Lung (tissue), 12 donors: ENCODE data around the gene CLDN17. TPM values are rescaled to one million over a fixed set of nuclear protein-coding genes. Genes with fewer than 3 reads are reported as not detected.

Source experiments
- ATAC-seq: fragments of 200-7000 bp; cut with Tn5 transposase; one replicate; pipeline ENCODE4 v1.9.1; 2020; ENCODE audit warnings: moderate number of reproducible peaks; ENCODE audit not compliant: insufficient read depth, low FRiP score
- DNase-seq, 3 donors: peaks; one replicate each; pipeline ENCODE4 v3.0.0-alpha.2; 2013 to 2017
- H3K27ac ChIP-seq, 2 donors: one replicate each; pipeline ENCODE4 v1.5.1; 2013; ENCODE audit warnings: mild to moderate bottlenecking in 2 of 2, moderate library complexity in 2 of 2, control low read depth in 1 of 2, inconsistent platforms in 1 of 2, low read depth in 1 of 2, low read length in 1 of 2
- H3K27me3 ChIP-seq, 3 donors: one replicate each; pipeline ENCODE4 v1.5.1; 2013; ENCODE audit warnings: low read length in 2 of 3; ENCODE audit not compliant: control insufficient read depth in 3 of 3, insufficient read depth in 3 of 3
- H3K36me3 ChIP-seq, 4 donors: one replicate each; pipeline ENCODE4 v1.5.1; 2013; ENCODE audit warnings: low read length in 4 of 4, mild to moderate bottlenecking in 1 of 4, moderate library complexity in 1 of 4; ENCODE audit not compliant: control insufficient read depth in 4 of 4, insufficient read depth in 4 of 4
- H3K4me1 ChIP-seq, 5 donors: one replicate each; pipeline ENCODE4 v1.5.1; 2013; ENCODE audit warnings: low read length in 5 of 5, mild to moderate bottlenecking in 2 of 5, moderate library complexity in 1 of 5; ENCODE audit not compliant: control insufficient read depth in 5 of 5, insufficient read depth in 5 of 5
- H3K4me3 ChIP-seq: one replicate; pipeline ENCODE4 v1.5.1; 2013; ENCODE audit warnings: mild to moderate bottlenecking, control low read depth, moderate library complexity
- H3K9ac ChIP-seq, 2 donors: one replicate each; pipeline ENCODE4 v1.5.1; 2013; ENCODE audit warnings: low read length in 2 of 2, control low read depth in 1 of 2; ENCODE audit not compliant: insufficient read depth in 1 of 2
- H3K9me3 ChIP-seq, 4 donors: one replicate each; pipeline ENCODE4 v1.5.1; 2013; ENCODE audit warnings: low read length in 3 of 4, mild to moderate bottlenecking in 1 of 4, moderate library complexity in 1 of 4; ENCODE audit not compliant: control insufficient read depth in 4 of 4, insufficient read depth in 3 of 4
- WGBS, 2 donors: extraction: QIAGEN DNeasy Blood & Tissue Kit; methylation state at CpG; one replicate each; pipeline ENCODE4 v1.1.7; 2013; 5-methylcytosine and 5-hydroxymethylcytosine counted together
- polyA plus RNA-seq, 2 donors: library from polyadenylated mRNA; stranded (reverse); fragments of 200-250 nt; gene quantifications; one replicate each; pipeline ENCODE4 v1.2.1, GENCODE V29; 2013
- total RNA-seq, 2 donors: library from RNA; depleted of rRNA in 1 of 2; stranded (reverse); fragments of >200 nt in 1 of 2; gene quantifications; one replicate each; pipeline ENCODE4 v1.2.1, GENCODE V29; 2014 to 2021
- TF ChIP-seq, protein P1 (sequence below): IDR thresholded peaks from 2 replicates; pipeline ENCODE4 v1.5.1; 2012; ENCODE audit warnings: mild to moderate bottlenecking; ENCODE audit errors: control extremely low read depth, extremely low read depth
- donor health status: control.
- donor health status: control.
- donor health status: Bipolar disorder and iron deficiency.
- donor health status: healthy.
- donor health status: DM: yes; HTN: yes; CAD: no.

CLDN17 gene
- total and polyA plus RNA-seq, 4 donors = not detected

DNA sequence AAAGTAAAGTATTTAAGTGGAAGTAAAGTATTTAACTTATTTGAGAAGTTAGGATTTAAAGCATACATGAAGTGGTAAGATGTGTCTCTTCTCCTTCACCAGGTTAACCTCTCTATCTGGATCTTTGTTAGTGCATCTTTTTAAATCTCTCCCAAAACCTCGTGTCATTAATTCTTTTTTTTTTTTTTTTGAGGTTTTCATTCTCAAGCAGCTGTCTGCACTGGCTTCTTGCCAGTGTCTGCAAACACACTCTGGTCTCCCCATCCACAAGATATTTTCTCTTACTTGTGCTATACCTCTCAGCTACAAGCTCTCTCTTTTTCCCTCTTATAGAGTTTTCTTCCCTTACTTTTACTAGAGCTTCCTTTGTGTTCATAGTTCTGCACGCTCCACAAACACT lies 49.0 kb downstream of the CLDN17 start:
- H3K27ac ChIP-seq = no peak overlapping the region
- TF ChIP-seq, protein P1, sequence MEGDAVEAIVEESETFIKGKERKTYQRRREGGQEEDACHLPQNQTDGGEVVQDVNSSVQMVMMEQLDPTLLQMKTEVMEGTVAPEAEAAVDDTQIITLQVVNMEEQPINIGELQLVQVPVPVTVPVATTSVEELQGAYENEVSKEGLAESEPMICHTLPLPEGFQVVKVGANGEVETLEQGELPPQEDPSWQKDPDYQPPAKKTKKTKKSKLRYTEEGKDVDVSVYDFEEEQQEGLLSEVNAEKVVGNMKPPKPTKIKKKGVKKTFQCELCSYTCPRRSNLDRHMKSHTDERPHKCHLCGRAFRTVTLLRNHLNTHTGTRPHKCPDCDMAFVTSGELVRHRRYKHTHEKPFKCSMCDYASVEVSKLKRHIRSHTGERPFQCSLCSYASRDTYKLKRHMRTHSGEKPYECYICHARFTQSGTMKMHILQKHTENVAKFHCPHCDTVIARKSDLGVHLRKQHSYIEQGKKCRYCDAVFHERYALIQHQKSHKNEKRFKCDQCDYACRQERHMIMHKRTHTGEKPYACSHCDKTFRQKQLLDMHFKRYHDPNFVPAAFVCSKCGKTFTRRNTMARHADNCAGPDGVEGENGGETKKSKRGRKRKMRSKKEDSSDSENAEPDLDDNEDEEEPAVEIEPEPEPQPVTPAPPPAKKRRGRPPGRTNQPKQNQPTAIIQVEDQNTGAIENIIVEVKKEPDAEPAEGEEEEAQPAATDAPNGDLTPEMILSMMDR = no peak
- peak in 1 of 3 donors; percentile 29 for DNase-seq
- 41 to 57% methylated on average over 2 of the region's 2 CpGs for WGBS, 2 donors
- ATAC-seq = no peak
- no peaks in the 10 kb centered on the region for H3K36me3 ChIP-seq
- no peak overlapping the region for H3K9ac ChIP-seq
- no peak overlapping the region for H3K4me3 ChIP-seq
- no peaks in the 10 kb centered on the region for H3K27me3 ChIP-seq
- H3K9me3 ChIP-seq = no peaks in the 10 kb centered on the region
- H3K4me1 ChIP-seq = no peaks in the 10 kb centered on the region

DNA sequence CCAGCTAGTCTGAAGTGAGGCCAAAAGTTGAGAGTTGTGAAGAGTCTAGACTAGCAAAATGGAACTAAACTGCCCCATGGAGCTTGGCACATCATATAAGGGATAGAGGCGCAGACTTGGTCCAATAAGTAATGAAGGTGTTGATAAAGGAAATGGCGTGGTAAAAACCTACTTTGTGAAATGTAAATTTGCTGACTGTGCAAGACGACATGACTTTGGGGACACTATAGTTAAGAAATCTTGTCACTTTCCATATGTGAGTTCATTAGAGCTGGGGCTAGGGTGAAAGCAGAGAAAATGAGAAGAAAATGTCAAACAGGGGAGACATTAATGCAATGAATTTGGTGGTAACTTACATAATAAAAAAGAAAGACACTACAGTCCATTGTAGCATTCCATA lies 50.1 kb downstream of the CLDN17 start:
- Histone ChIP-seq H3K27me3 (no peaks in the 10 kb centered on the region), H3K4me3 (no peak overlapping the region), H3K36me3 (no peaks in the 10 kb centered on the region), H3K27ac (no peak overlapping the region), H3K9me3 (no peaks in the 10 kb centered on the region), H3K4me1 (no peaks in the 10 kb centered on the region), H3K9ac (no peak overlapping the region)
- 92 to 94% methylated on average over 3 of the region's 3 CpGs for WGBS, 2 donors
- TF ChIP-seq, protein P1 = no peak
- no peak for ATAC-seq
- DNase-seq = no peak

Other genes starting within 250 kb of the CLDN17 start
- under 1 TPM in 1 of 2 donors, not detected in 1; 0.26 TPM for gene GRIK1, start 226.8 kb downstream of the CLDN17 start, total RNA-seq
- not detected for gene GRIK1, start 226.8 kb downstream of the CLDN17 start, polyA plus RNA-seq
- gene CLDN8, start 49.3 kb upstream of the CLDN17 start, total RNA-seq = 1 to 10 TPM; 2.3 to 3.1 TPM
- 1 to 10 TPM; 1.1 to 1.3 TPM for gene CLDN8, start 49.3 kb upstream of the CLDN17 start, polyA plus RNA-seq
- gene KRTAP24-1, start 116.1 kb upstream of the CLDN17 start, total RNA-seq = not detected
- not detected for gene KRTAP24-1, start 116.1 kb upstream of the CLDN17 start, polyA plus RNA-seq
- not detected for gene KRTAP25-1, start 122.7 kb upstream of the CLDN17 start, total RNA-seq
- not detected for gene KRTAP25-1, start 122.7 kb upstream of the CLDN17 start, polyA plus RNA-seq
- not detected for gene KRTAP26-1, start 153.5 kb upstream of the CLDN17 start, total RNA-seq
- gene KRTAP26-1, start 153.5 kb upstream of the CLDN17 start, polyA plus RNA-seq = not detected
- not detected for gene KRTAP27-1, start 170.9 kb upstream of the CLDN17 start, total RNA-seq
- gene KRTAP27-1, start 170.9 kb upstream of the CLDN17 start, polyA plus RNA-seq = not detected
- not detected for gene KRTAP23-1, start 181.8 kb upstream of the CLDN17 start, total RNA-seq
- not detected for gene KRTAP23-1, start 181.8 kb upstream of the CLDN17 start, polyA plus RNA-seq
- gene KRTAP13-2, start 205.5 kb upstream of the CLDN17 start, total RNA-seq = not detected
- gene KRTAP13-2, start 205.5 kb upstream of the CLDN17 start, polyA plus RNA-seq = not detected
- gene KRTAP13-1, start 229.2 kb upstream of the CLDN17 start, total RNA-seq = not detected
- not detected for gene KRTAP13-1, start 229.2 kb upstream of the CLDN17 start, polyA plus RNA-seq